Pons (tissue), 1 donor: ENCODE measurements around the gene SLC25A3.
A peak's percentile ranks its signal among the peaks of the same experiment; 100 is the strongest.
"Not testable (repeated sequence)": the region's sequence is repeated elsewhere in the genome, so short reads cannot be mapped to it uniquely, and the experiment has no call there.

Experiments used
- DNase-seq: peaks from one replicate; pipeline ENCODE4 v3.0.0-alpha.2; 2016; ENCODE audit warnings: low spot score

SLC25A3 gene

DNA sequence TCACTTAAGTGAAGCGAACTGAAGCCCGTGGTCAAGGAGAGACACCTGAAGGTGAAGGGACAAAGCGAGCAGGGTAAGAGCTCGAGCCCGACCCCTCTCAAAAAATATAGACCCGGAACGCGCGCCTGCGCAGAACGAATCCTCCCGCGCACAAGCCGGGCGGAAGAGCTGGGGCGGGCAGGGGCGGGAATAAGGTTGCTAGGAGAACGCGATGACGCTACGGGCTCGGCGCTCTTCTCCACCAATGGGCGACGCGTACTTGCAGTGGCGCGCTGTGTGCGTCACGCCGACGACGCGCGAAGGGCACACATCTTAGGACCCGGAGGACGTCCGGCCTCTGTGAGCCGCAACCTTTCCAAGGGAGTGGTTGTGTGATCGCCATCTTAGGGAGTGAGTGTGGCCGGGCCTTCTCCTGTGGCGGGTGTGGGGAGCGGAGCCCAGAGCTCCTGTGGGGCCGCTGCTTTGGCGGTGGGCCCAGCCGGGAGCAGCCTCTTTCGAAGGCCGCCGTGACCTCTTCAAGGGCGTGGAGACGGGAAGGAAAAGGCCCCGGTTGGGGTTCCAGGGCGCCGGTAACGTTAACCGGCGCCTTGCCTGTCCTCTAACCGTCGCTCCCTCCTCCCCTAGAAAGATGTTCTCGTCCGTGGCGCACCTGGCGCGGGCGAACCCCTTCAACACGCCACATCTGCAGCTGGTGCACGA lies at the start of gene SLC25A3:
SLC25A3 (plus strand) TSS at position 336 of the 699 bp plus-strand sequence; CDS start at position 629, 293 bp downstream.
- peak; percentile 98 for DNase-seq

DNA sequence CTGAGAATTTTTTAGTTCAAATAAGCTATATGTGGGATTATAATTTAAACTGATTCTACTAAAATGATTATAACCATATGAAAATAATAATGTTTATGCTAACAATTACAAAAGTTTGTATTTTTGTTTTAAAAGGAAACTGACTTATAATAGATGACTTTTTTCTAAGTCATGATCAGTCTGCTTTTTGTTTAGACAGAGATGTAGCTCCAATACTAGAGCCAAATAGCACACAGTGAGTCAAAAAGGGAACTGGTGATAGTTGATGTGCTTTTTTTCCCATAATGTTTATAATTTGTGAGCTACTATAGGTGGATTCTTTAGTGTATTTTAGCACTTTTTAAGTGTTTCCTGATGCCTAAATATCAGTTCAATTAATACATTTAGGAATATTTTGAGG lies 49.8 kb upstream of the SLC25A3 start:
- no peak for DNase-seq

DNA sequence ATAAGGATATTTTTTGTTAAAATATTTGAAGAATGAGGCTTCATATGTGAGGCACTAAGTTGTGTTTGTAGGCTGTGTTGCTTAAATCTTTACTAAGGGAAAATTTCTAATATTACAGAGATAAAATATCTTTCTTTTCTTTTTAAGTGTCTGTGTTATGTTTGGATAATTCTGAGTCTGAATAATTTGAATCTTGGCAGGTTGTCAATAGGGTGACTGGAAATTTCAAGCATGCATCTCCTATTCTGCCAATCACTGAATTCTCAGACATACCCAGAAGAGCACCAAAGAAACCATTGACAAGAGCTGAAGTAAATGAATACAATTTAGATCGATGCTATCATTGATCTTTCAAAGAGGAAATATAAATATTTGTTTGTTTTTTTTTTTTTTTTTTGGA lies 48.7 kb upstream of the SLC25A3 start:
- DNase-seq = no peak

DNA sequence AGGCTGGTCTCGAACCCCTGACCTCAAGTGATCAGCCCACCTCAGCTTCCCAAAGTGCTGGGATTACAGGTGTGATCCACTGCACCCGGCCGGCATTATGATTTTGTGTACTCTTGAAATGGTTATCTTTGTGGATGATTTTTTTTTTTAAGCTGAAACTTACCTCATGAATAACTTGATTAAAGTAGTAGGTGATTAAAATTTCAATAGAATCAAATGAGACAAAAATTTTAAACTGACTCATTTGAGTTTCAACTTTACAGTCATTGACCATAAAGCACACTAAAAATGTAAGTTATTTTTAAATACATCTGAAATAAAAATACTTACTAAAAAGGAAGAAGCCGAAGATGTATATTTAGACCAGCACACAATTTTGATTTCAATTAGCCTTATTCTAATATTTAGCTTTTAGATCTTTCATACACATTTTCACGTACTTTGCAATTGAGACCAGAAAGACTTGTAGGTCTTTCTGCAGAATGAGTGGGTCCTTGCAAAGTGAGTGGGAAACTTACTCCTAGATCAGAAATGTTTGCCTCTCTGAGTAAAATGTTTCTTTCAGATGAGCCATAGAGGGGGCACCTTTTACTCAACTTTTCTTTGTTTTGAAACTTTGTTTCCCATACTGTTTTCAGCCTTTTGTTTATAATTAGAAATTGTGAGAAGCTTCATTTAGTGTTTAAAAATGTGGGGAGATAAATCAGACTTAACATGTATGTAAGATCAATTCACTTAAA lies 43.9 kb upstream of the SLC25A3 start:
- DNase-seq = no peak

DNA sequence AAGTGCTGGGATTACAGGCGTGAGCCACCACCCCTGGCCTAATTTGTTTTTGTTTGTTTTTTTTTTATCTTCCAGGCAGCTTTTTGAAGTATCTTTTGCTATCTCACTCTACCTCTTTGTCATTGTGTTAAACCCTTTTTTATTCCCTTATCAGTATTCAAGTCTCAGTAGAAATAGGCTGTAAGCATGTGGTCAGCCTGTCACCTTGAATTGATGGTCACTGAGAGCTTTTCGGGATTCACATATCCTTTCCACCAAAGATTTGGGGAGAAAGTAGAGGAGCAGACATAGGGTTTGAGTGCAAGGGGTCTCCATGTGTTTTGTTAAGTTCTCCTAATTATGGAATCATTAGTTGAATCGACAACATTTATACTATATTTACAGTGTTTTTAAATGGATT lies 41.7 kb upstream of the SLC25A3 start:
- no peak for DNase-seq

DNA sequence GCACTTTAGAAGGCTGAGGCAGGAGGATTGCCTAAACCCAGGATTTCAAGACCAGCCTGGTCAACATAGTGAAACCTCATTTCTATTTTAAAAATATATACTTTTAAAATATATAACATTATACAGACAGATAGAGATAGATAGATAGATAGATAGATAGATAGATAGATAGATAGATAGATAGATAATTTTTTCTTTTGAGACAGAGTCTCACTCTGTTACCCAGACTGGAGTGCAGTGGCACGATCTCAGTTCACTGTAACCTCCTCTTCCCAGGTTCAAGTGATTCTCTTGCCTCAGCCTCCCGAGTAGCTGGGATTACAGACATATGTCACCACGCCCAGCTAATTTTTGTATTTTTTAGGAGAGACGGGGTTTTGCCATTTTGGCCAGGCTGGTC lies 35.4 kb upstream of the SLC25A3 start:
- DNase-seq = not testable (repeated sequence)

DNA sequence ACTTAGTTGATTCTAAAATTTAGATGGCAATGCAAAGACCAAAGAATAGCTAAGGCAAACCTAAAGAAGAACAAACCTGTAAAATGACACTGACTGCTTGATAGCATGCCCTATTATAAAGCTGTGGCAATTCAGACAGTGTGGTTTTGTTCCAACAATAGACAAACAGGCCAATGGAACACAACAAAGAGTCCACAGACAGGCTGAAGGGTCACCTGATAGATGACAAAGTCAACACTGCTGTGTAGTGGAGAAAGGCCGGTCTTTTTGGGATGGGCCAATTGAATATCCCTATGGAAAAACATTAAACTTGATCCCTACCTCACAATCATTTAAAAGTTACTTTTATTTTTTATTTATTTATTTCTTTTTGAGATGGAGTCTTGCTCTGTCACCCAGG lies 33.8 kb upstream of the SLC25A3 start:
- peak; percentile 91 for DNase-seq

DNA sequence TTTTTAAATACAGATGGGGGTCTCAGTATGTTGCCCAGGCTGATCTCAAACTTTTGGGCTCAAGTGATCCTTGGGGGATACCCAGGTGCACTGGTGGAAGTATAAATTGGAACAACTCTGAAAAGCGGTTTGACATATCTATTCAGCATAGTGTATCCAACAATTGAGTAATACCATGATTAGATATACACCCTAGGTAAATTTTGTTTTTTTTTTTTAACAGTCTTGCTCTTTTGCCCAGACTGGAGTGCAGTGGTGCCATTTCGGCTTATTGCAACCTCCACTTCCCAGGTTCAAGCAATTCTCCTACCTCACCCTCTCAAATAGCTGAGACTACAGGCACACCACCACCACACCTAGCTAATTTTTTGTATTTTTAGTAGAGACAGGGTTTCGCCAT lies 31.6 kb upstream of the SLC25A3 start:
- no peak for DNase-seq

DNA sequence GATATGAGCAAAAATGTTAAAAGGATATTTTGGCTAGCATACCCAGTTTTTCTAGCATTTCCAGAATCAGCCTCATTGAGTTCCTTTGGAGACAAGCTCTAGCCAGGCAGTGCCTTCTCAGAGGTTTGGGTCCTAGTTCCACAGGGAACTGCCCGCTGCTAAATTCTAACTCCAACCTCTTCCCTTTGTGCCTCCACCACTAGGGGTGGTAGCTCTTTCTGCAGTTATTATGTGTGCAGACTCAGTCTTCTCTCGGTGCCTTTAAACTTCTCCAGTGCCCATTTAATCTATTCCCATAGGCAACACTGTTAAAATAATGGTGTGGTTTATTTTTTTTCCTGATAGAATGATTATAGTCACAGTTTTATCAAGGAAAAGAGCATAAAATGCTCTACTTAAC lies 21.5 kb upstream of the SLC25A3 start:
- DNase-seq = no peak

DNA sequence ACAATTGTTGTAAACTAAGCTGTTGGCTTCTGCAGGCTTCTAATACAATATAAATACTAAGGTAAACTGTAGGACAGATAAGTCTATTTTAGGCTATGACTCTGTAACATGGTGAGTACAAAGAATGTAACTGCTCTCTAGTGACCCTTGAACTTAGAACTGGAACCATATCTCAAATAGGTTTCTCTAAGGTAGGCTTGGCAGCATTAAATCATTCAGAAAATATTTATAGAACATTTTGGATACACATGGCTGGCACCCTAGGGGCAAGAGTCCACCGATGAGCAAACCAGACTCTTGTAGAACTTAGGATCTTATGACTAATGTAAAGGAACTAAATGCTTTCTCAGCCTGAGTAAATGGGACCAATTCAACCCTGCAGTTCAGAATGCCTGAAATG lies 19.4 kb upstream of the SLC25A3 start:
- DNase-seq = no peak

DNA sequence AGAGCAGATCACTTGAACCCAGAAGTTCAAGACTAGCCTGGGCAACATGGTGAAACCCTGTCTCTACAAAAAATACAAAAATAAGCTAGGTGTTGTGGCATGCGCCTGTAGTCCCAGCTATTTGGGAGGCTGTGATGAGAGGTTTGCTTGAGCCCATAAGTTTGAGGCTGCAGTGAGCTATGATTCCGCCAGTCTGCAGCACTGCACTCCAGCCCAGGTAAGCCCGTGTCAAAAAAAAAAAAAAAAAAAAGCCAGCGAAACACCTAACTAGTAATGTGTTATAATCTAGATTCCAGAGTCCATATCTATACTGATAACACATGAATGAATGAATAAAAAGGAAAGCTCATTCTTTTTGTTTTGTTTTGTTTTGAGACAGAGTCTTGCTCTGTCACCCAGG lies 18.5 kb upstream of the SLC25A3 start:
- no peak for DNase-seq

DNA sequence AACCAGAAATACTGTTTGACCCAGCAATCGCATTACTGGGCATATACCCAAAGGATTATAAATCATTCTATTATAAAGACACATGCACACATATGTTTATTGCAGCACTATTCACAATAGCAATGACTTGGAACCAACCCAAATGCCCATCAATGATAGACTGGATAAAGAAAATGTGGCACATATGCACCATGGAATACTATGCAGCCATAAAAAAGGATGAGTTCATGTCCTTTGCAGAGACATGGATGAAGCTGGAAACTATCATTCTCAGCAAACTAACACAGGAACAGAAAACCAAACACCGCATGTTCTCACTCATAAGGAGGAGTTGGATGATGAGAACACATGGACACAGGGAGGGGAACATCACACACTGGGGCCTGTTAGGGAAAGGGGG lies 16.7 kb upstream of the SLC25A3 start:
- DNase-seq = not testable (repeated sequence)

DNA sequence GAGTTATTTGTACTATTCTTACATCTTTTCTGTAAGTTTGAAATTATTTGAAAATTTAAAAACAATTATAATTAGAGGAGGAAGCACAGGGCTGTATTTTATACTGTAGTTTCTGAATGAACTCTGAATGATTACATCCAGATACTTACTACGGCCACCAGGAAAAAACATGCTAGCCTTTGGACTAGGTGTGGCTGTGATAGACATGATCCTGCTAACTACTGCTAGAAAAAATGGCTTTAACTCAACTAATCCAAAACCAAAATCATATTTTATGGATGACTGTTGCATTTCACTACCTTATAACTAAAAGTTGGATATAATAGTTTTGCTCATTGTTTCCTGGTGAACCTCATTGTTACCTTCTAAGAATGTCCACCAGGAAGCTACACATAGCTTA lies 15.1 kb upstream of the SLC25A3 start:
- DNase-seq = no peak

DNA sequence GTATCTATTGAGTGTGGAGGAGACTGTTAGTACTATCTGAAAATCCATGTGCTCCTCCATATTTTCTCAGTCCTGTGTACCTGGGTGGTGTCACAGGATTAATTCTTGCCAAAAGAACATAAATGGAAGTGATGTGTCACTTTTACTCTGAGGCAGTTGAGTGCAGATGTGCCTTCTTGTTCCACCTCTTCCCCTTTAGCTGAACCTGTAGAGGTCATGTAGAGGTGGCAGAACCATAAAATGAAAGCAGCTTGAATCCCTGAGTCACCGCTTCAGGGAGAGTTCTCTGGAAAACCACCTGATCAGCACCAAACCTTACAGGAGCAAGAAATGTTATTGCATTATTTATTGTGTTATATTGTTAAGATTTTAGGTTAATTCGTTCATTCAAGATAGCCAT lies 14.7 kb upstream of the SLC25A3 start:
- DNase-seq = no peak

DNA sequence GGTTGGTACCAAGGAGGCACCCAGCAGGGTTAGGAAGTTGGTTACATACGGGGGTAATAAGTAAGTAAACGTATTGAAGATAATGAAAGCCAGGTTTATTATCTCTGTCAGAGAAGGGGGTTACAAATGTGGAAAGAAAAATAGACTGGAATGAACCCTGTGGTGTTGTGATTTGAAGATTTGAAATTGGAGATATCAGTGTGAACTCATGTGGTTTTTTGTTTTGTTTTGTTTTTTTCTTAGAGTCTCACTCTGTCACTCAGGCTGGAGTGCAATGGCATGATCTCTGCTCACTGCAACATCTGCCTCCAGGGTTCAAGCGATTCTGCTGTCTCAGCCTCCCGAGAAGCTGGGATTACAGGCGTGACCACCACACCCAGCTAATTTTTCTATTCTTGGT lies 14.1 kb upstream of the SLC25A3 start:
- DNase-seq = no peak

DNA sequence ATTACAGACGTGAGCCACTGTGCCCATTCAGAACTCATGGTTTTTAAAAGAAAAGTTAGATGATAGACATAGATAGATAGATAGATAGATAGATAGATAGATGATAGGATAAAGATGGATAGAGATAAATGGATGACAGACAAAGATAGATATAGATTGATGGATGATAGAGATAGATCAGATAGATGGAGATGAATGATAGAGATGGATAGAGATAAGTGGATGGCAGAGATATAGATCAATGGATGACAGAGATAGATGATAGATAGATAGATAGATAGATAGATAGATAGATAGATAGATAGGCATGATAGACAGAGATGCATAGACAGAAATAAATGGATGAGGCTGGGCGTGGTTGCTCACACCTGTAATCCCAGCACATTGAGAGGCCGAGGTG lies 13.7 kb upstream of the SLC25A3 start:
- no peak for DNase-seq

DNA sequence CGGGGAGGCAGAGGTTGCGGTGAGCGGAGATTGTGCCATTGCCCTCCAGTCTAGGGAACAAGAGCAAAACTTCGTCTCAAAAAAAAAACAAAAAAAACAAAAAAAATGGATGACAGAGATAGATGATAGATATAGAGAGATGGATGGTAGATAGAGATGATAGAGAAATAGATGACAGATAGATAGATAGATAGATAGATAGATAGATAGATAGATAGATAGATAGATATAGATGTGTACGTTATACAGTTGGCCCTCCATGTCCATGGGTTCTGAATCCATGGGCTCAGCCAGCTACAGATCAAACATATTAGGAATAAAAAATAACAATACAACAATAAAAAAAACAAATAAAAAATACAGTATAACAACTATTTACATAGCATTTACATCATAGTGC lies 12.8 kb upstream of the SLC25A3 start:
- no peak for DNase-seq

DNA sequence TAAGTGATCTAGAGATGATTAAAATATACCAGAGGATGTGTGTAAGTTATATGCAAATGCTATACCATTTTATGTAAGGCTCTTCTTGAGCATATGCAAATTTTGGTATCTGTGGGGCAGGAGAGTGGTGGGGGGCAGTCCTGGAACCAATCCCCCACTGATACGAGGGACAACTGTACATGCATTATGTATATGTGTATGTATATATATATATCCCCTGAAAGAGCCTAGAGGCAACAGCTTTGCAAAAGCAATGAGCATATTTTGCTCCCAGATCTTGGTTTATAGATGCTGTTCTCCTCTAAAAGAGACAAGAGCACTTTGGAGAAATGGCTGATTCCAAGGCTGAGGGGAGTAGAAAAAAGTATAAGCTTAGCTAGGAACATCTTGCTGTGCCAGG lies 12.4 kb upstream of the SLC25A3 start:
- DNase-seq = no peak

DNA sequence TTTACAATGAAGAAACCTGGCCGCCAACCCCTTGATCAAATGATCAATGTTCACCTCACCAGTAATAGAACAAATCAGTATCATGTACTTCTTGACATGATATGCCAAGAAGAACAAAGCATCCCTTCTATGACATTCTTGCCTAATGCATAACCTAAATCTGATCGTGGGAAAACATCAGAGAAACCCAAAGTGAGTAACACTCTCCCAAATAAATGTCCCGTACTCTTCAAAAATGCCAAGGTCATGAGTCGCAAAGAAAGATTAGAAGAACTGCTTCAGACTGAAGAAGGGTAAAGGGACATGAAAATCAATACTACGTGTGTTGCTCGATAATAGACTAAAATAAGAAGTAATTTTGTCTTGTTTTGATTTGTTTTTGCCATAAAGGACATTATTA lies 11.4 kb upstream of the SLC25A3 start:
- no peak for DNase-seq

DNA sequence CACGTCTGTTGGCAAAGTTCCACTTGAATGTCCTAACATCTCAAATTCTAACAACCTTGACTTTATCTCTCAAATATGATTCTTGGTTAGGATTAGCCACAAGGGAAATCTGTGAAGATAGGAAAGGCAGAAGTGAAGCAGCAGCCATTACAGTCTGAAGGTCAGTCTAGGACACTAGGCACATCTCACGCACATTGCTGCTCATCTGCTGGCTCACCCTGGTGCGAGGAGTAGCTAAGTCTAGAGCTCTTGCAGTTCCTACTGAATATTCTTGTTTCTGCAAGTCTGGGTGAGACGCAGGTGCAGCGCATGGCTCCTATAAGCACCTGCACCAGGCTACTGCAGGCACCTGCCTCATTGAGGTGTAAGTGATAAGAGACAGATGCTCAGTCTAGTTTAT lies 6.4 kb upstream of the SLC25A3 start:
- DNase-seq = no peak

DNA sequence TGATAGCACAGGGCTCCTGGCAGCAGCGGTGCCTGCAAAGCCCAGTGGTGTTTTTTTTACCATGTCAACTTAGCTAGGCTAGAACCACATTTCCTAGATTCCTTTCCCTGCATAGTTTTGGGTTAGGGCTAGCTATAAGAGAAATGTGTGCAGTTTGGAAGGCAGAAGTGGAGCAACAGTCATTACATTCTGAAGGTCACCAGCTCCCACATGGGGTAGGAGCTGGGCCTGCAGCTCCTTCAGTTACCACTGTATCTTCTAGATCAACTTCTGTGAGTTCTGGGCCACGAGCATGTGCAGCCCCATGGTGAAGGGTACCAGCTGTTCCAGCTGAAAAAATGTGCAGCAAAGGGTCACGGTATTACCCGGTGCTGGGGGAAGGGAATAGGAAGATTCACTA lies 2.3 kb upstream of the SLC25A3 start:
- no peak for DNase-seq

DNA sequence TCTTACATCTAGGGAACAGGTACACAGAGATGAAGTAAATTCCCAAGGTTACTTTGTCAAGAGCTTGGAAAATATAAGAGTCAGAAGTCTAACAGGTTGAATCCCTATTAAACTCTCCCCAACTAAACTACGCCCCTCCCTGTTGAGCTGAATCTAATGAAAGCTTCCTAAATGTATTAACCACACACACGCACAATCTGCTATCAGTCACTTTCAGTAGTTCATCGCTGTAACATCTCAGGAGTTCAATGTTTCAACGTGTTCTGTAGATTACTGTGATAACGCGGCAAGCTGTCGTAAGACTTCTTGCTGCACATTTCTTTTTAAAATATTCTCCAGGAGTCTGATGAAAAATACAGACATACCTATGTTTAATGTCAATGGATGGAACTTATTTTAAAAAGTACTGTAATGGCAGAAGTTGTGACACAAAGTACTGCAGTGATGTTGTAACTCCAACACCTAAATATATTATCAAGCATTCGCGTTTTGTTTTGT lies 612 bp upstream of the SLC25A3 start:
- DNase-seq = no peak

DNA sequence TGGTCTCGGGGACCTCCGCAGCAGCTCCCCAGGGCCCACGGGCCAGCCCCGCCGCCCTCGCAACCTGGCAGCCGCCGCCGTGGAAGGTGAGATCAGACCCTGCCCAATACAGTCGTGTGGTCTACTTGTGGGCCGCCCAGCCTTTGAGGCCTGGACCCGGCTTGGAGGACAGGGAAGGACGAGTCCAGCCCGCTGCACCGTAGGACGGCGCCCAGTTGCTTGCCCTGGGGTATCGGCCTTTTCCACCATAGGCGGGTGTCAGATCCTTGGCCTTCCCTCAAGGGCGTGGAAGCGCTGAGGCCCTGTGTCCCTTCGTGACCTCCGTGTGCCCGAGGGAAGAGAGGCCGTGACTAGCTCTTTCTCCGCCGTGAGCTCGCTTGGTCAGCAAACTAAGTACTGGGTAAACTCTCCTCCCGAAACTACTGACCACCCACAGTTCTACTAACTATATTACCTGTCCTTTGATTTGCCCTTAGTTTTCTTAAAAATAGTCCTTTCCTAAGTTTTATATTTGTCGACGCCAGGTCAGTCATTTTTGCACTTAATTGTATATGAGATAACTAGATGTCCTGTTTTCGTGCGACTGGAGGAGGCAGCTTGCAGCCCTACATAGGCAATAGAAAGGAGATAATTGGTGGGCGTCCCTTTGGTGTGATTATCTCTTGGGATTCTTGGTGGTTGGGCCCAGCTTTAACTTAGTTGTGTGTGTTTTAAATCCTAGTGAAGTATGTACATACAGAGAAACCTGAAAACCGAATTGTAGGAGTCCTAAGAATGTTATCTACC lies 757 bp downstream of the SLC25A3 start:
- DNase-seq = peak; percentile 20
